Measurements from ENCODE around the gene ADCY9. TPM values are rescaled to one million over a fixed set of nuclear protein-coding genes. Genes with fewer than 3 reads are reported as not detected.
A peak's percentile ranks its signal among the peaks of the same experiment; 100 is the strongest.

ADCY9 gene
- total and polyA plus RNA-seq, 4 donors: 7.9 to 40.1 (median 24.7) TPM

- WGBS, 2 donors: 88 to 89% methylated on average over 8 of the region's 8 CpGs
- Histone ChIP-seq H3K27me3 (ENCODE audit: control insufficient read depth in 1 of 2, insufficient read depth in 2 of 2, low read length in 1 of 2) (no peaks in the 10 kb centered on the region), H3K27ac (ENCODE audit: low read depth in 1 of 2, low read length in 2 of 2) (no peak overlapping the region), H3K4me3 (ENCODE audit: low read length in 2 of 2) (no peak overlapping the region), H3K9me3 (ENCODE audit: control insufficient read depth, low read length) (no peaks in the 10 kb centered on the region), H3K36me3 (ENCODE audit: control insufficient read depth in 1 of 2, insufficient read depth in 2 of 2, low read length in 1 of 2) (no peaks in the 10 kb centered on the region), H3K4me1 (ENCODE audit: control insufficient read depth in 1 of 2, insufficient read depth in 2 of 2, low read length in 2 of 2) (no peaks in the 10 kb centered on the region)
- ATAC-seq (ENCODE audit: low FRiP score): no peak
- DNase-seq: no peak
- intact Hi-C loops (cut with DNase I): loop anchor here in 1 of 2 donors (10.0 kb wide), 1 partner anchor 360 kb away; no protein-coding TSS in a partner anchor
These were observed 141.5 kb downstream of the ADCY9 start for GRCh38 chr16:3974751-3975150.

GRCh38 chr16:3971706-3972105, 144.5 kb downstream of the ADCY9 start:
- 62 to 68% methylated on average over 8 of the region's 8 CpGs for WGBS, 2 donors
- ATAC-seq (ENCODE audit: low FRiP score) (no peak), DNase-seq (no peak)
- H3K36me3 ChIP-seq (ENCODE audit: control insufficient read depth in 1 of 2, insufficient read depth in 2 of 2, low read length in 1 of 2): no peaks in the 10 kb centered on the region
- intact Hi-C loops (cut with DNase I): loop anchor here in 1 of 2 donors (10.0 kb wide), 1 partner anchor 363 kb away; no protein-coding TSS in a partner anchor
- H3K9me3 ChIP-seq (ENCODE audit: control insufficient read depth, low read length): no peaks in the 10 kb centered on the region
- H3K27me3 ChIP-seq (ENCODE audit: control insufficient read depth in 1 of 2, insufficient read depth in 2 of 2, low read length in 1 of 2): no peaks in the 10 kb centered on the region
- no peak overlapping the region for H3K4me3 ChIP-seq (ENCODE audit: low read length in 2 of 2)
- no peak overlapping the region for H3K27ac ChIP-seq (ENCODE audit: low read depth in 1 of 2, low read length in 2 of 2)
- no peaks in the 10 kb centered on the region for H3K4me1 ChIP-seq (ENCODE audit: control insufficient read depth in 1 of 2, insufficient read depth in 2 of 2, low read length in 2 of 2)

GRCh38 chr16:3971261-3971660, 145.0 kb downstream of the ADCY9 start:
- Histone ChIP-seq H3K27me3 (ENCODE audit: control insufficient read depth in 1 of 2, insufficient read depth in 2 of 2, low read length in 1 of 2) (no peaks in the 10 kb centered on the region), H3K36me3 (ENCODE audit: control insufficient read depth in 1 of 2, insufficient read depth in 2 of 2, low read length in 1 of 2) (no peaks in the 10 kb centered on the region), H3K4me3 (ENCODE audit: low read length in 2 of 2) (no peak overlapping the region), H3K4me1 (ENCODE audit: control insufficient read depth in 1 of 2, insufficient read depth in 2 of 2, low read length in 2 of 2) (no peaks in the 10 kb centered on the region), H3K9me3 (ENCODE audit: control insufficient read depth, low read length) (no peaks in the 10 kb centered on the region), H3K27ac (ENCODE audit: low read depth in 1 of 2, low read length in 2 of 2) (no peak overlapping the region)
- intact Hi-C loops (cut with DNase I): loop anchor here in 1 of 2 donors (10.0 kb wide), 1 partner anchor 364 kb away; no protein-coding TSS in a partner anchor
- ATAC-seq (ENCODE audit: low FRiP score): no peak
- WGBS, 2 donors: 89 to 90% methylated on average over 9 of the region's 9 CpGs
- no peak for DNase-seq

- Histone ChIP-seq H3K36me3 (ENCODE audit: control insufficient read depth in 1 of 2, insufficient read depth in 2 of 2, low read length in 1 of 2) (no peaks in the 10 kb centered on the region), H3K4me3 (ENCODE audit: low read length in 2 of 2) (no peak overlapping the region), H3K9me3 (ENCODE audit: control insufficient read depth, low read length) (no peaks in the 10 kb centered on the region), H3K27ac (ENCODE audit: low read depth in 1 of 2, low read length in 2 of 2) (no peak overlapping the region), H3K27me3 (ENCODE audit: control insufficient read depth in 1 of 2, insufficient read depth in 2 of 2, low read length in 1 of 2) (no peaks in the 10 kb centered on the region), H3K4me1 (ENCODE audit: control insufficient read depth in 1 of 2, insufficient read depth in 2 of 2, low read length in 2 of 2) (no peaks in the 10 kb centered on the region)
- ATAC-seq (ENCODE audit: low FRiP score) (no peak), DNase-seq (no peak)
- intact Hi-C loops (cut with DNase I): no loop called here
- WGBS, 2 donors: 44 to 53% methylated on average over 8 of the region's 8 CpGs
These were observed 147.7 kb downstream of the ADCY9 start for GRCh38 chr16:3968551-3968950.

GRCh38 chr16:3966681-3967080, 149.6 kb downstream of the ADCY9 start:
- no peaks in the 10 kb centered on the region for H3K27me3 ChIP-seq (ENCODE audit: control insufficient read depth in 1 of 2, insufficient read depth in 2 of 2, low read length in 1 of 2)
- H3K4me1 ChIP-seq (ENCODE audit: control insufficient read depth in 1 of 2, insufficient read depth in 2 of 2, low read length in 2 of 2): no peaks in the 10 kb centered on the region
- no peak for ATAC-seq (ENCODE audit: low FRiP score)
- no peak overlapping the region for H3K4me3 ChIP-seq (ENCODE audit: low read length in 2 of 2)
- H3K27ac ChIP-seq (ENCODE audit: low read depth in 1 of 2, low read length in 2 of 2): no peak overlapping the region
- 96 to 97% methylated on average over 24 of the region's 24 CpGs for WGBS, 2 donors
- H3K9me3 ChIP-seq (ENCODE audit: control insufficient read depth, low read length): no peaks in the 10 kb centered on the region
- no peak for DNase-seq
- no peaks in the 10 kb centered on the region for H3K36me3 ChIP-seq (ENCODE audit: control insufficient read depth in 1 of 2, insufficient read depth in 2 of 2, low read length in 1 of 2)
- intact Hi-C loops (cut with DNase I): no loop called here

- no peak for ATAC-seq (ENCODE audit: low FRiP score)
- intact Hi-C loops (cut with DNase I): no loop called here
- H3K9me3 ChIP-seq (ENCODE audit: control insufficient read depth, low read length): no peaks in the 10 kb centered on the region
- DNase-seq: peak in 1 of 2 donors; percentile 39
- no peak overlapping the region for H3K4me3 ChIP-seq (ENCODE audit: low read length in 2 of 2)
- no peaks in the 10 kb centered on the region for H3K27me3 ChIP-seq (ENCODE audit: control insufficient read depth in 1 of 2, insufficient read depth in 2 of 2, low read length in 1 of 2)
- H3K27ac ChIP-seq (ENCODE audit: low read depth in 1 of 2, low read length in 2 of 2): no peak overlapping the region
- 96 to 98% methylated on average over 50 of the region's 50 CpGs for WGBS, 2 donors
- no peaks in the 10 kb centered on the region for H3K4me1 ChIP-seq (ENCODE audit: control insufficient read depth in 1 of 2, insufficient read depth in 2 of 2, low read length in 2 of 2)
- no peaks in the 10 kb centered on the region for H3K36me3 ChIP-seq (ENCODE audit: control insufficient read depth in 1 of 2, insufficient read depth in 2 of 2, low read length in 1 of 2)
These were observed 150.3 kb downstream of the ADCY9 start for GRCh38 chr16:3965781-3966582.

- H3K27ac ChIP-seq (ENCODE audit: low read depth in 1 of 2, low read length in 2 of 2): peak overlapping the region in 1 of 2 donors; percentile 10
- 44 to 45% methylated on average over 15 of the region's 15 CpGs for whole genome bisulfite sequencing, 2 donors
These were observed 150.9 kb downstream of the ADCY9 start for GRCh38 chr16:3965306-3965705.

GRCh38 chr16:3964686-3965290, 151.5 kb downstream of the ADCY9 start:
- no peaks in the 10 kb centered on the region for H3K4me1 ChIP-seq (ENCODE audit: control insufficient read depth in 1 of 2, insufficient read depth in 2 of 2, low read length in 2 of 2)
- DNase-seq (peak in 1 of 2 donors; percentile 74), ATAC-seq (ENCODE audit: low FRiP score) (no peak)
- no peaks in the 10 kb centered on the region for H3K27me3 ChIP-seq (ENCODE audit: control insufficient read depth in 1 of 2, insufficient read depth in 2 of 2, low read length in 1 of 2)
- no peak overlapping the region for H3K4me3 ChIP-seq (ENCODE audit: low read length in 2 of 2)
- H3K27ac ChIP-seq (ENCODE audit: low read depth in 1 of 2, low read length in 2 of 2): peak overlapping the region in 1 of 2 donors; percentile 10
- intact Hi-C loops (cut with DNase I): no loop called here
- H3K9me3 ChIP-seq (ENCODE audit: control insufficient read depth, low read length): no peaks in the 10 kb centered on the region
- 78 to 85% methylated on average over 28 of the region's 28 CpGs for WGBS, 2 donors
- no peaks in the 10 kb centered on the region for H3K36me3 ChIP-seq (ENCODE audit: control insufficient read depth in 1 of 2, insufficient read depth in 2 of 2, low read length in 1 of 2)

More at GRCh38 chr16:3965306-3965705, 150.9 kb downstream of the ADCY9 start:
- no peaks in the 10 kb centered on the region for H3K36me3 ChIP-seq (ENCODE audit: control insufficient read depth in 1 of 2, insufficient read depth in 2 of 2, low read length in 1 of 2)
- H3K4me1 ChIP-seq (ENCODE audit: control insufficient read depth in 1 of 2, insufficient read depth in 2 of 2, low read length in 2 of 2): no peaks in the 10 kb centered on the region
- H3K4me3 ChIP-seq (ENCODE audit: low read length in 2 of 2): no peak overlapping the region
- DNase-seq: no peak
- H3K9me3 ChIP-seq (ENCODE audit: control insufficient read depth, low read length): no peaks in the 10 kb centered on the region
- no peaks in the 10 kb centered on the region for H3K27me3 ChIP-seq (ENCODE audit: control insufficient read depth in 1 of 2, insufficient read depth in 2 of 2, low read length in 1 of 2)
- intact Hi-C loops (cut with DNase I): no loop called here
- no peak for ATAC-seq (ENCODE audit: low FRiP score)
